ENCODE measurements around the gene RGS3. TPM values are rescaled to one million over a fixed set of nuclear protein-coding genes. Genes with fewer than 3 reads are reported as not detected.

The RGS3 gene
- total and polyA plus RNA-seq, 10 of the 15 experiments (the other 5 are each of a cell fraction or from before 2014, with no cell fraction given) = 2.9 to 138 (median 28.8) TPM

GRCh38 chr9:113523421-113524141 lies 60.1 kb downstream of the RGS3 start (continued):
- TF ChIP-seq SIN3A (IDR thresholded peaks at IDR 0.05; ENCODE audit: low read depth, low read length) = peak; percentile 94
- peak; percentile 84 for TF ChIP-seq POU2F2 (IDR thresholded peaks at IDR 0.05; ENCODE audit: borderline replicate concordance, low read depth, low read length)
- TF ChIP-seq ZNF217 (IDR thresholded peaks at IDR 0.05) = no peak
- peak; percentile 77 for TF ChIP-seq ATF2 (IDR thresholded peaks at IDR 0.05; ENCODE audit: low read length)
- peak in 1 of 2 experiments; percentile 76; a peak in 1 of 3 replicates for TF ChIP-seq EGR1 (IDR thresholded peaks at IDR 0.05; ENCODE audit: borderline replicate concordance in 1 of 2, low read depth in 2 of 2, low read length in 2 of 2)
- peak; percentile 96 for TF ChIP-seq NFIC (IDR thresholded peaks at IDR 0.05; ENCODE audit: low read depth, low read length)
- no peak for TF ChIP-seq NRF1 (conservative IDR thresholded peaks at IDR 0.05; ENCODE audit: low read depth, low read length)
- TF ChIP-seq GATAD2B (conservative IDR thresholded peaks at IDR 0.05; ENCODE audit: low read depth) = peak; percentile 84
- no peak for TF ChIP-seq E2F8 (IDR thresholded peaks at IDR 0.05; ENCODE audit: low read depth, partially characterized antibody)
- TF ChIP-seq IKZF2 (IDR thresholded peaks at IDR 0.05) = peak; percentile 91 to 92
- TF ChIP-seq MXI1 (IDR thresholded peaks at IDR 0.05; ENCODE audit: low read depth, low read length) = peak; percentile 94
- TF ChIP-seq DPF2 (IDR thresholded peaks at IDR 0.05) = peak; percentile 79
- 0 out of 2 replicates have a peak, but pooled peaks have one; percentile 7 for TF ChIP-seq CHD2 (IDR thresholded peaks at IDR 0.05; ENCODE audit: borderline replicate concordance, low read depth, low read length)
- TF ChIP-seq CBX5 (IDR thresholded peaks at IDR 0.05; ENCODE audit: low read depth) = peak; percentile 32; the same call in 1 of the 2 replicates
- TF ChIP-seq ATF7 (IDR thresholded peaks at IDR 0.05; ENCODE audit: low read depth) = peak; percentile 77
- TF ChIP-seq SMAD5 (IDR thresholded peaks at IDR 0.05; ENCODE audit: low read depth) = 0 out of 2 replicates have a peak, but pooled peaks have one; percentile 34
- TF ChIP-seq PAX5 (IDR thresholded peaks at IDR 0.05; ENCODE audit: borderline replicate concordance, low read depth, low read length) = peak; percentile 76; the same call in 1 of the 2 replicates
- TF ChIP-seq POLR2AphosphoS5 (IDR thresholded peaks at IDR 0.05; ENCODE audit: low read length) = no peak; the same call in 1 of the 2 replicates

All from GM12878 (cell line).